Uterine smooth muscle cell (primary cell): ENCODE data around the gene SARNP. TPM values are rescaled to one million over a fixed set of nuclear protein-coding genes. Genes with fewer than 3 reads are reported as not detected.

ENCODE experiments used
- total RNA-seq: library from RNA; depleted of rRNA; stranded (reverse); fragments of >200 nt; gene quantifications from 2 replicates; pipeline ENCODE4 v1.2.3, GENCODE V29; 2014

Gene SARNP, protein sequence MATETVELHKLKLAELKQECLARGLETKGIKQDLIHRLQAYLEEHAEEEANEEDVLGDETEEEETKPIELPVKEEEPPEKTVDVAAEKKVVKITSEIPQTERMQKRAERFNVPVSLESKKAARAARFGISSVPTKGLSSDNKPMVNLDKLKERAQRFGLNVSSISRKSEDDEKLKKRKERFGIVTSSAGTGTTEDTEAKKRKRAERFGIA
- 101 and 113 TPM in 2 replicates for total RNA-seq

GRCh38 chr12:55817345-55818139, at the start of gene SARNP, which contains the start of gene ORMDL2:
SARNP (minus strand) TSS chr12:55817724; CDS start chr12:55817701, 23 bp downstream.
ORMDL2 (plus strand) TSS chr12:55818041; CDS start chr12:55819000, 959 bp downstream.

DNA sequence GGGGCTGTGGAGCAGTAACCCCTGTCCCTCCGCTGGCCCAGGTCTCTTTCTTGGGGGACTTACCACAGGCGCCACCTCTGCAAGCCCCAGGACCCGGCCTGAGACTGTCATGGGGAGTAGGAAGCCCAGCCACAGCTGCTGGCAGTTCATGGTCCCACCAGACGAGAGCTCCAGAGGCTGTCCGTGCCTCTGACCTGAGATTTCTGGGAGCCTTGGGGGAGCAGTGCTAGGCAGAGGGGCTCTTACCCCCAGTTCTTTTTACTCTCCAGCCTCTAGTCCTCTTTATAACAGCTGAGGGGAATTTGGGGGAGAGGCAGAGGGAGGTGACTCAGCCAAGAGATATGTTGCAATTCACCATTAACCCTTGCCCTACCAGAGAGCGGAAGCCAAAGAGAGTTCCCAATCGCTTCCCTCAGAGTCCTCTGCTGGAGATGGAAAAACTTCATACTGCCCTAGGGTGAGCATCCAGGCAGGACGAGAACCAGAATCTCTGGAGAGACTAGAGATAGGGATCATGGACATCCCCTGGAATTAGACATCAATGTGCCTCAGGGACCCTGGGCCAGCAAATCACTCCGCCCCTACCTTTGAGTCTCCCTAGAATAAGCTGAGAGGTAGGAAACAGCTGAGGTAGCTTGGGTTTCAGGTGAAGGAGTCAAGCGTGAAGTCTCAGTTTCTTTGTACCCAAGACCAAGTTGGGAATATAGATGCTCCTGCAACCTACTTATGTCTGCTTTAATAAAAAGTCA, 25.3 kb upstream of the SARNP start, which contains the start of gene MMP19:
Gene MMP19, minus strand, starts transcription at position 256 of the 749 bp plus-strand sequence. Its CDS starts 106 bp downstream, at position 150.

DNA sequence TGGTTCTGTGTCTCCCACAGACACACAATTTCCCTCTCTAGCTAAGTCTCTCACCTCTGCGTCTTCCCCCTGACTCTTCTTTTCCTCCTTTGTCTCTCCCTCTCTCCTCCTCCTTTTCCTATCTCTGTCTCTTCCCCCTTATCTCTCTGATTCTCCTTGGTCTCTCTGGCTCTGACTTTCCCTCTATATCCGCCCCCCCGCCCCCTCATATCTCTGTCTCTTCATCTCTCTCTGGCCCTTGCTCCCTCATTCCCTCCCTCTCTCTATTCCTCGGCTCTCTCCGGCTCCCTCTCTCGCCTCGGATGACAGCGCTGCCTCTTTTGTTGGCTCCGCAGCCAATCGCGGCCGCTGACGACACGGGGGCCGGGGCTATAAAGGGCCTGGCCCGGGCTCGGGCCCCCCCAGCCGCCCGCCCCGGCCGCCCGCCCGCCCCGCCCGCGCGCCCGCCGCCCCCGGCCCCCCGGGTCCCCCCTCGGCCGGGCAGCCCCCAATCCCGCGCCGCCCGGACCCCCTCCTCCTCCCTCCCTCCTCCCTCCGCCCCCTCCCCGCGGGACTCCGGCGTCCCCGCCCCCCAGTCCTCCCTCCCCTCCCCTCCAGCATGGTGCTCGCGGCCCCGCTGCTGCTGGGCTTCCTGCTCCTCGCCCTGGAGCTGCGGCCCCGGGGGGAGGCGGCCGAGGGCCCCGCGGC, 74.7 kb downstream of the SARNP start, which contains the start of gene GDF11:
Gene GDF11, plus strand, starts transcription at position 404 of the 687 bp plus-strand sequence. Its CDS starts 195 bp downstream, at position 599.

DNA sequence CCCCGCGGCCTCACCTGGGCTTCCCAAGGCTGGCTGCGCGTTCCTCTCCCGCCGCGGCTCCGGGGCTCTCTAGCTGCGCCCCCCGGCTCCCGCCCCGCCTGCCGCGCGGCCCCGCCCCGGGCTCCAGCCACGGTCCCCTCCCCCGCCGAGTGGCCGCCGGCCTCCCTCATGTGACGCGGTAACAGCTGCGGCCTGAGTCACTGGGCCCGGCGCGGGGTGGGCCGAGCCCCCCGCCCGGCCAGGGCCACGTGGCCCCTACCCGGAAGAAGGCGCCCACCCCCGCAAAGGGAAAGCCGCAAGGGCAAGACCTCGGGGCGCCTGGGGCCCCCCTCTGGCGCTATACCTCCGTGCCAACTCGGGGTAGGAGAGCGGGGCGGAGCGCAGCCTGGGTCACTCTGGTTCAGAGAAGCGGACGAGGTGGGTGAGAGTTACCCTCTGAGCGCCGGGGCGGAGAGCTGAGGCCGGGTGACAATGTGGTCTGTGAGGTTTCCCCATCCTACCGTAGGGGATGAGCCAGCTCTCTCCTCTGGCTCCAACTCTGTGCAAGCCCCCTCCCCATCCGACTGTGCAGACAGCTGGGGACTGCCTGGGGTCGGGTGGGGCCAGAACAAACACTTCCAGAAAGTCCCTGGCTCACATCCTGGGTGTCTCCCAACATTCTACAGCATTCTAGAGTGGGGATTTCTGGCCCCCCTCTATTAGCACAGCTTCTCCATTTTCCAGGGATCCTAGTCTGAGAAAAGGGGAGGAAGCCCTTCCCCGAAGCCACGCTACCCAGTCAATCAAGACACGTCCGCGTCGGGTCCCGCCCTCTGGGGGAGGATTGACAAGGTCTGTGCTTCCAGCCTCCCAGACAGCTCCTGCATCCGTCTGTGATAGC, 88.3 kb downstream of the SARNP start, which contains the start of gene CD63:
Gene CD63, minus strand, starts transcription at position 71 of the 880 bp plus-strand sequence. CDS start 668 bp downstream, outside the sequence.

DNA sequence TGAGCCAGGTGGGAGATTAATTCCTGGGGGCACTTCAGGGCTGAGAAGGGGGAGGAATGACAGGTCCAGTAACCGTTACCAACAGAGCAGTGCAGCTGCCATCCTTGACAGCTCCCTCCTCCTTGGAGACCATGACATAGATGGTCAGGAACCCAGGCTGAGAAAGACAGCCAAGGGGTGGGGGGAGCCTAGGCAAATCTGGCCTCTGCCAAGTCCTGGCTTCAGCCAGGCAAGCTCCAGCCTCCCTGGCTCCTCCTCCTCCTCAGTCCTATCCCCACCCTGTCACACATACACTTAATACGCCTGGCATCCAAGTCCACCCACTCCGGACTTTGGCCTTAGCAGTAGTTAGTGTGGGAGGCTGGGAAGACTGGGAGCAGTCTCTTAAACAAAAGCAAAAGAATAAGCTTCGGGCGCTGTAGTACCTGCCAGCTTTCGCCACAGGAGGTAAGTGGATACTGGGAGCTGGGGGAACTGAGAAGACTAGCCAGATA, 97.4 kb downstream of the SARNP start, which contains the start of gene RDH5:
Gene RDH5, plus strand, starts transcription at position 323 of the 494 bp plus-strand sequence. CDS start 792 bp downstream, outside the sequence.

GRCh38 chr12:55715833-55716581, 101.5 kb downstream of the SARNP start, which contains the start of gene BLOC1S1:
BLOC1S1 (plus strand) TSS chr12:55716046; CDS start chr12:55716052, 6 bp downstream.

GRCh38 chr12:55707841-55708694, 109.5 kb downstream of the SARNP start, which contains the start of gene ITGA7:
ITGA7 (minus strand) TSS chr12:55707904; CDS start chr12:55707682, 222 bp downstream.

Other genes starting within 250 kb of the SARNP start
- not detected in 2 replicates for gene OR2AP1, start 245.3 kb downstream of the SARNP start, total RNA-seq
- gene OR10P1, start 180.8 kb downstream of the SARNP start, total RNA-seq, result not detected in 2 replicates
- gene ITGA7, start 109.8 kb downstream of the SARNP start, total RNA-seq, result 26.6 and 47.0 TPM in 2 replicates
- 89.5 and 92.5 TPM in 2 replicates for gene BLOC1S1, start 101.7 kb downstream of the SARNP start, total RNA-seq
- gene RDH5, start 97.3 kb downstream of the SARNP start, total RNA-seq, result 11.9 and 17.7 TPM in 2 replicates
- 2,861 and 3,471 TPM in 2 replicates for gene CD63, start 88.7 kb downstream of the SARNP start, total RNA-seq
- gene GDF11, start 74.6 kb downstream of the SARNP start, total RNA-seq, result 3.9 and 6.6 TPM in 2 replicates
- 21.9 and 26.2 TPM in 2 replicates for gene ORMDL2, start 317 bp upstream of the SARNP start, total RNA-seq
- 70.1 and 78.6 TPM in 2 replicates for gene DNAJC14, start 11.9 kb upstream of the SARNP start, total RNA-seq
- gene MMP19, start 25.2 kb upstream of the SARNP start, total RNA-seq, result 2.7 and 5.2 TPM in 2 replicates
- 24.9 and 32.4 TPM in 2 replicates for gene PYM1, start 110.2 kb upstream of the SARNP start, total RNA-seq
- 29.8 and 32.7 TPM in 2 replicates for gene DGKA, start 113.4 kb upstream of the SARNP start, total RNA-seq
- gene PMEL, start 148.3 kb upstream of the SARNP start, total RNA-seq, result 0.22 and 1.5 TPM in 2 replicates
- 12.2 and 28.4 TPM in 2 replicates for gene CDK2, start 149.1 kb upstream of the SARNP start, total RNA-seq
- gene RAB5B, start 156.4 kb upstream of the SARNP start, total RNA-seq, result 41.6 and 51.5 TPM in 2 replicates
- 9.1 and 10.8 TPM in 2 replicates for gene SUOX, start 179.6 kb upstream of the SARNP start, total RNA-seq
- 1.5 TPM in 2 replicates for gene IKZF4, start 203.3 kb upstream of the SARNP start, total RNA-seq
- 174 and 483 TPM in 2 replicates for gene RPS26, start 224.2 kb upstream of the SARNP start, total RNA-seq